Glomerular visceral epithelial cell (primary cell): ENCODE measurements around the gene TNIP3.
"Not testable (repeated sequence)": the region's sequence is repeated elsewhere in the genome, so short reads cannot be mapped to it uniquely, and the experiment has no call there.

ENCODE experiments used
- DNase-seq: peaks from one replicate; pipeline ENCODE4 v3.0.0-alpha.2; 2016; ENCODE audit errors: extremely low spot score

TNIP3 gene

GRCh38 chr4:121164291-121164690 is at the start of gene TNIP3:
Gene TNIP3 (minus strand): TSS chr4:121164321. CDS start chr4:121164125, 196 bp downstream.
- DNase-seq = peak; percentile 48

- no peak for DNase-seq
Observed at GRCh38 chr4:121212806-121213205, 48.7 kb upstream of the TNIP3 start.

GRCh38 chr4:121209171-121209570 is 45.0 kb upstream of the TNIP3 start:
- no peak for DNase-seq

GRCh38 chr4:121208244-121209007 is 44.3 kb upstream of the TNIP3 start:
- no peak for DNase-seq

GRCh38 chr4:121205777-121206176 is 41.7 kb upstream of the TNIP3 start:
- DNase-seq = not testable (repeated sequence)

- no peak for DNase-seq
Observed at GRCh38 chr4:121200795-121201472, 36.8 kb upstream of the TNIP3 start.

- DNase-seq = no peak
Observed at GRCh38 chr4:121199742-121200561, 35.8 kb upstream of the TNIP3 start.

GRCh38 chr4:121198251-121198650 is 34.1 kb upstream of the TNIP3 start:
- DNase-seq = no peak

- no peak for DNase-seq
Observed at GRCh38 chr4:121195649-121196048, 31.5 kb upstream of the TNIP3 start.

GRCh38 chr4:121192480-121192879 is 28.4 kb upstream of the TNIP3 start:
- peak; percentile 41 for DNase-seq

GRCh38 chr4:121192013-121192412 is 27.9 kb upstream of the TNIP3 start:
- no peak for DNase-seq

GRCh38 chr4:121191361-121191760 is 27.2 kb upstream of the TNIP3 start:
- no peak for DNase-seq

- DNase-seq = no peak
Observed at GRCh38 chr4:121190389-121190788, 26.3 kb upstream of the TNIP3 start.

GRCh38 chr4:121189326-121190215 is 25.4 kb upstream of the TNIP3 start:
- no peak for DNase-seq

- no peak for DNase-seq
Observed at GRCh38 chr4:121187206-121187605, 23.1 kb upstream of the TNIP3 start.

- DNase-seq = no peak
Observed at GRCh38 chr4:121185960-121186359, 21.8 kb upstream of the TNIP3 start.

- DNase-seq = no peak
Observed at GRCh38 chr4:121183989-121184388, 19.9 kb upstream of the TNIP3 start.

GRCh38 chr4:121183361-121183760 is 19.2 kb upstream of the TNIP3 start:
- DNase-seq = no peak

GRCh38 chr4:121182296-121182695 is 18.2 kb upstream of the TNIP3 start:
- DNase-seq = peak; percentile 12

GRCh38 chr4:121181493-121181892 is 17.4 kb upstream of the TNIP3 start:
- DNase-seq = no peak

GRCh38 chr4:121180558-121180957 is 16.4 kb upstream of the TNIP3 start:
- DNase-seq = no peak
